HCT116 (cell line): Measurements from ENCODE around the gene MAPKAPK5. TPM values are rescaled to one million over a fixed set of nuclear protein-coding genes. Genes with fewer than 3 reads are reported as not detected.

Source experiments
- ATAC-seq: fragments of 200-7000 bp; cut with Tn5 transposase; 2 replicates; pipeline ENCODE4 v1.9.1; 2020; ENCODE audit warnings: mild to moderate bottlenecking, moderate library complexity
- BruUV-seq: library from RNA; stranded (reverse); fragments of 400-500 nt; replicated peaks from 2 replicates; lab custom pipeline; 2021; lab: Mats Ljungman, UMichigan
- CTCF ChIA-PET: fragments of 300-600 bp; sonication (Branson Sonifier 250); formaldehyde crosslinking; loops from one replicate; lab custom pipeline; 2021; ENCODE audit warnings: antibody characterized with exemption; lab: Charles Lee
- POLR2A ChIA-PET: fragments of 300-600, 350-600 bp; sonication (Branson Sonifier 250); formaldehyde crosslinking; loops from one replicate; lab custom pipeline; 2021; ENCODE audit warnings: antibody characterized with exemption; lab: Charles Lee
- RAD21 ChIA-PET, 2 experiments: fragments of 300-600 bp; sonication (Branson Sonifier 250); formaldehyde crosslinking; loops; one replicate each; lab custom pipeline; 2023; ENCODE audit warnings: low total read pairs in 2 of 2; ENCODE audit not compliant: uncharacterized antibody in 2 of 2, unreplicated experiment in 2 of 2, low non-redundant PET in 1 of 2; lab: Charles Lee
- DNase-seq: peaks from one replicate; pipeline ENCODE4 v3.0.0-alpha.2; 2010; ENCODE audit warnings: low read depth, low spot score
- H2AFZ ChIP-seq: fragments of 200-600 bp; shearing (Covaris generic), sonication (generic); 2 replicates; pipeline ENCODE4 v1.6.1; 2017; ENCODE audit warnings: low read depth, mixed run types, mixed read lengths, antibody characterized with exemption, low read length; ENCODE audit not compliant: poor library complexity, severe bottlenecking
- H3K27ac ChIP-seq: 2 replicates; pipeline ENCODE4 v1.5.1; 2012; ENCODE audit warnings: low read depth, low read length
- H3K27me3 ChIP-seq: fragments of 200-600 bp; sonication (generic); 2 replicates; pipeline ENCODE4 v1.6.1; 2016; ENCODE audit warnings: mixed run types, low read length, mixed read lengths; ENCODE audit not compliant: insufficient read depth
- H3K36me3 ChIP-seq, 2 experiments: fragments of 200-500 bp in 1 of 2; fragments of 200-600 bp in 1 of 2; sonication (Bioruptor generic) in 1 of 2; sonication (generic) in 1 of 2; 2 replicates each; pipeline versions ENCODE4 v1.5.1 to v1.6.1; 2014 to 2016; ENCODE audit warnings: low read length in 2 of 2, inconsistent platforms in 1 of 2, mixed read lengths in 1 of 2, mixed run types in 1 of 2; ENCODE audit not compliant: insufficient read depth in 2 of 2, control insufficient read depth in 1 of 2
- H3K4me1 ChIP-seq, 2 experiments: fragments of 200-600 bp in 1 of 2; sonication (generic) in 1 of 2; 2 replicates each; pipeline versions ENCODE4 v1.5.1 to v1.6.1; 2012 to 2017; ENCODE audit warnings: low read length in 2 of 2, inconsistent platforms in 1 of 2, mild to moderate bottlenecking in 1 of 2, mixed read lengths in 1 of 2, mixed run types in 1 of 2, moderate library complexity in 1 of 2; ENCODE audit not compliant: insufficient read depth in 2 of 2, control insufficient read depth in 1 of 2
- H3K4me2 ChIP-seq: fragments of 200-600 bp; sonication (generic); 2 replicates; pipeline ENCODE4 v1.6.1; 2017; ENCODE audit warnings: mixed run types, low read length, mixed read lengths
- H3K4me3 ChIP-seq, 2 experiments: fragments of 200-600 bp in 1 of 2; sonication (generic) in 1 of 2; replicated peaks in 1 of 2; 2 replicates each; pipeline ENCODE4 v1.5.1; 2011 to 2016; ENCODE audit warnings: low read length in 2 of 2, control low read depth in 1 of 2, low read depth in 1 of 2, mild to moderate bottlenecking in 1 of 2, mixed read lengths in 1 of 2, mixed run types in 1 of 2
- H3K79me2 ChIP-seq: fragments of 200-600 bp; sonication (generic); 2 replicates; pipeline ENCODE4 v1.6.1; 2017; ENCODE audit warnings: mild to moderate bottlenecking, mixed run types, low read length, moderate library complexity, mixed read lengths; ENCODE audit not compliant: insufficient read depth
- H3K9ac ChIP-seq: fragments of 200-600 bp; sonication (generic); 2 replicates; pipeline ENCODE4 v1.6.1; 2016; ENCODE audit warnings: low read length, mixed read lengths
- H3K9me2 ChIP-seq: fragments of 200-600 bp; sonication (generic), shearing (Covaris generic); 2 replicates; pipeline ENCODE4 v1.6.1; 2017; ENCODE audit warnings: mixed run types, mild to moderate bottlenecking, moderate library complexity; ENCODE audit not compliant: insufficient read depth
- H3K9me3 ChIP-seq, 2 experiments: fragments of 200-500 bp in 1 of 2; fragments of 200-600 bp in 1 of 2; sonication (Bioruptor generic) in 1 of 2; sonication (generic) in 1 of 2; 2 replicates each; pipeline ENCODE4 v1.6.1; 2014 to 2017; ENCODE audit warnings: low read length in 2 of 2, mixed read lengths in 2 of 2, inconsistent platforms in 1 of 2, low read depth in 1 of 2, mild to moderate bottlenecking in 1 of 2, mixed run types in 1 of 2, moderate library complexity in 1 of 2; ENCODE audit not compliant: control insufficient read depth in 1 of 2, insufficient read depth in 1 of 2
- H4K20me1 ChIP-seq: fragments of 200-600 bp; sonication (generic), shearing (Covaris generic); 2 replicates; pipeline ENCODE4 v1.6.1; 2017; ENCODE audit warnings: mixed run types, mild to moderate bottlenecking, moderate library complexity; ENCODE audit not compliant: insufficient read depth
- EGR1 ChIP-seq: IDR thresholded peaks from 2 replicates; pipeline ENCODE4 v1.6.1; 2012; ENCODE audit warnings: low read depth
- ELF1 ChIP-seq: IDR thresholded peaks from 2 replicates; pipeline ENCODE4 v1.6.1; 2012; ENCODE audit warnings: low read depth, borderline replicate concordance
- FOSL1 ChIP-seq: IDR thresholded peaks from 2 replicates; pipeline ENCODE4 v1.6.1; 2012; ENCODE audit warnings: low read depth
- JUND ChIP-seq: IDR thresholded peaks from 2 replicates; pipeline ENCODE4 v1.6.1; 2012
- POLR2A ChIP-seq: IDR thresholded peaks from 2 replicates; pipeline ENCODE4 v1.7.0; 2011; ENCODE audit warnings: borderline replicate concordance; ENCODE audit not compliant: insufficient read depth, insufficient read length; ENCODE audit errors: extremely low read depth
- POLR2AphosphoS5 ChIP-seq: IDR thresholded peaks from 2 replicates; pipeline ENCODE4 v1.6.1; 2011; ENCODE audit warnings: mild to moderate bottlenecking, low read depth, low read length, moderate library complexity
- SIN3A ChIP-seq: IDR thresholded peaks from 2 replicates; pipeline ENCODE4 v1.6.1; 2012; ENCODE audit warnings: low read depth
- SP1 ChIP-seq: IDR thresholded peaks from 2 replicates; pipeline ENCODE4 v1.6.1; 2012; ENCODE audit warnings: low read depth
- TCF7L2 ChIP-seq: IDR thresholded peaks from 2 replicates; pipeline ENCODE4 v1.7.0; 2011; ENCODE audit warnings: borderline replicate concordance, inconsistent platforms; ENCODE audit not compliant: insufficient read depth, insufficient read length; ENCODE audit errors: extremely low read depth
- YY1 ChIP-seq: IDR thresholded peaks from 2 replicates; pipeline ENCODE4 v1.6.1; 2011; ENCODE audit warnings: low read length, low read depth, moderate library complexity, mild to moderate bottlenecking; ENCODE audit not compliant: insufficient replicate concordance; ENCODE audit errors: extremely low read depth
- ZFX ChIP-seq: fragments of 450-650 bp; IDR thresholded peaks from 2 replicates; pipeline ENCODE4 v1.6.1; 2017
- intact Hi-C: fragments of 100-400 bp; cut with micrococcal nuclease; formaldehyde crosslinking; loops from 2 replicates; pipeline ENCODE4 v1.10.0; 2022
- total RNA-seq: library from RNA; stranded (reverse); gene quantifications from one replicate; pipeline ENCODE4 v1.2.1, GENCODE V29; 2021; ENCODE audit not compliant: unreplicated experiment
- TF ChIP-seq, protein P1 (sequence below): IDR thresholded peaks from 2 replicates; pipeline ENCODE4 v1.6.1; 2011; ENCODE audit warnings: mild to moderate bottlenecking, low read length, moderate library complexity; ENCODE audit not compliant: insufficient replicate concordance; ENCODE audit errors: extremely low read depth

Gene MAPKAPK5
- total RNA-seq, 1 experiment from 2014 or later: 57.9 TPM

DNA sequence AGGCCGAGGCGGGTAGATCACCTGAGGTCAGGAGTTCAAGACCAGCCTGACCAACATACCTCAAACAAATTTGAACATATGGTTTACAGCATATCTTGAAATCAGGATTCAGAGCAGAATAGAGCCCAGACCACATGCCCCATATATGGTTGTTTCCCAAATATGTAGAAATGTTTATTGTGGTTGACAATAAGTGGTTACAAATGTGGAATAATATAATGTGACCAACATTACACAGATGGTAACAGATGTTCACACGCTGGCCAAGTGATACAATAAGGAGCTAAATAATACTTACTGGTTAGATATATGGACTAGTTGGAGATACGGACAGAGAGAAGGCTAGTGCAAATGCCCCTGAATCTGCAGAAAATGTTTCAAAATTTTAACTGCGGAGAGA, 85.3 kb downstream of the MAPKAPK5 start:
- Histone ChIP-seq H3K9me3 (no peaks in the 10 kb centered on the region), H4K20me1 (no peaks in the 10 kb centered on the region), H3K79me2 (no peaks in the 10 kb centered on the region), H3K4me1 (no peaks in the 10 kb centered on the region), H3K36me3 (no peaks in the 10 kb centered on the region), H3K27me3 (no peaks in the 10 kb centered on the region), H3K9me2 (no peaks in the 10 kb centered on the region), H3K4me3 (no peak overlapping the region), H3K27ac (no peak overlapping the region), H3K4me2 (no peak overlapping the region), H2AFZ (no peak overlapping the region), H3K9ac (no peak overlapping the region)
- no peak for TF ChIP-seq EGR1
- TF ChIP-seq ZFX: no peak
- TF ChIP-seq, protein P1, sequence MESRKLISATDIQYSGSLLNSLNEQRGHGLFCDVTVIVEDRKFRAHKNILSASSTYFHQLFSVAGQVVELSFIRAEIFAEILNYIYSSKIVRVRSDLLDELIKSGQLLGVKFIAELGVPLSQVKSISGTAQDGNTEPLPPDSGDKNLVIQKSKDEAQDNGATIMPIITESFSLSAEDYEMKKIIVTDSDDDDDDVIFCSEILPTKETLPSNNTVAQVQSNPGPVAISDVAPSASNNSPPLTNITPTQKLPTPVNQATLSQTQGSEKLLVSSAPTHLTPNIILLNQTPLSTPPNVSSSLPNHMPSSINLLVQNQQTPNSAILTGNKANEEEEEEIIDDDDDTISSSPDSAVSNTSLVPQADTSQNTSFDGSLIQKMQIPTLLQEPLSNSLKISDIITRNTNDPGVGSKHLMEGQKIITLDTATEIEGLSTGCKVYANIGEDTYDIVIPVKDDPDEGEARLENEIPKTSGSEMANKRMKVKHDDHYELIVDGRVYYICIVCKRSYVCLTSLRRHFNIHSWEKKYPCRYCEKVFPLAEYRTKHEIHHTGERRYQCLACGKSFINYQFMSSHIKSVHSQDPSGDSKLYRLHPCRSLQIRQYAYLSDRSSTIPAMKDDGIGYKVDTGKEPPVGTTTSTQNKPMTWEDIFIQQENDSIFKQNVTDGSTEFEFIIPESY: no peak
- TF ChIP-seq SP1: no peak
- TF ChIP-seq POLR2A: no peak
- no peak for TF ChIP-seq ELF1
- TF ChIP-seq YY1: no peak
- TF ChIP-seq SIN3A: no peak
- TF ChIP-seq POLR2AphosphoS5: no peak
- TF ChIP-seq JUND: no peak
- RAD21 ChIA-PET: no interaction called here
- CTCF ChIA-PET: no interaction called here
- POLR2A ChIA-PET: no interaction called here
- BruUV-seq: no TSS peak
- ATAC-seq (no peak), DNase-seq (no peak)
- intact Hi-C loops: no loop called here

DNA sequence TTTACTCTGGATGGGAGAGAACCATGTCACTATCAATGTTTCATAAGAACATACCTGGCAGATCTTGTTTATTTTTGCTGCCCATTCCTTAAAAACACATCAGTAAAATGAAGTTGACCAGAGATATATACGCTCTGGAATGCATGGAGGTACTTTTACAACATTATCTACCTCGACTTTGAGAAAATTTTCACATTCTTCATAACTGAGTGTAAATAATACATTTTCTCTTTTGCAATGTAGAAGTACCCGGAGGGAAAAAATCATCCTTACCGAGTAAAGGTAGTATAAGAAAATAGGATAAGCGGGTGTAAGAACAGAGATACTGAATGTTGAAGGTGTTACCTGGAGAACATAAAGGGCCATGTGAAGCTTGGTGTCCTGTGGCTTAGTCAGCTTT, 90.2 kb downstream of the MAPKAPK5 start:
- H3K4me2 ChIP-seq: no peak overlapping the region
- no peak overlapping the region for H3K27ac ChIP-seq
- no peaks in the 10 kb centered on the region for H3K79me2 ChIP-seq
- no peak overlapping the region for H2AFZ ChIP-seq
- no peak overlapping the region for H3K9ac ChIP-seq
- POLR2A ChIA-PET: no interaction called here
- TF ChIP-seq ELF1: no peak
- no peak for TF ChIP-seq TCF7L2
- TF ChIP-seq POLR2AphosphoS5: no peak
- no peak for TF ChIP-seq FOSL1
- TF ChIP-seq, all 23 proteins: peak for 0
- ATAC-seq (no peak), DNase-seq (no peak)
- H3K9me2 ChIP-seq: no peaks in the 10 kb centered on the region
- no TSS peak for BruUV-seq
- intact Hi-C loops: no loop called here
- no peaks in the 10 kb centered on the region for H3K9me3 ChIP-seq
- CTCF ChIA-PET: no interaction called here
- no peaks in the 10 kb centered on the region for H3K27me3 ChIP-seq
- H3K36me3 ChIP-seq: no peaks in the 10 kb centered on the region
- RAD21 ChIA-PET: no interaction called here
- no peaks in the 10 kb centered on the region for H4K20me1 ChIP-seq
- no peaks in the 10 kb centered on the region for H3K4me1 ChIP-seq
- no peak overlapping the region for H3K4me3 ChIP-seq
